HFFc6 (cell line): ENCODE results near the gene HUWE1. TPM values are rescaled to one million over a fixed set of nuclear protein-coding genes. Genes with fewer than 3 reads are reported as not detected.
"Not testable (repeated sequence)": the region's sequence is repeated elsewhere in the genome, so short reads cannot be mapped to it uniquely, and the experiment has no call there.

Experiments used
- DNase-seq: peaks from one replicate; pipeline ENCODE4 v3.0.0-alpha.2; 2018
- H3K27ac Mint-ChIP-seq: 2 replicates; pipeline ENCODE4 v1.8.0; 2020; ENCODE audit warnings: mild to moderate bottlenecking, mixed read lengths
- H3K27me3 Mint-ChIP-seq: 2 replicates; pipeline ENCODE4 v1.8.0; 2021; ENCODE audit warnings: mild to moderate bottlenecking, moderate library complexity, mixed read lengths; ENCODE audit not compliant: insufficient read depth
- H3K36me3 Mint-ChIP-seq: 2 replicates; pipeline ENCODE4 v1.8.0; 2021; ENCODE audit warnings: low read depth, mixed read lengths
- H3K4me1 Mint-ChIP-seq: 2 replicates; pipeline ENCODE4 v1.8.0; 2020; ENCODE audit warnings: low read depth, mixed read lengths
- H3K4me3 Mint-ChIP-seq: 2 replicates; pipeline ENCODE4 v1.8.0; 2020; ENCODE audit warnings: mild to moderate bottlenecking, moderate library complexity, mixed read lengths
- H3K9me3 Mint-ChIP-seq: 2 replicates; pipeline ENCODE4 v1.8.0; 2020; ENCODE audit warnings: mild to moderate bottlenecking, mixed read lengths
- total RNA-seq, 6 experiments: library from RNA; stranded (reverse); fragmentation: NEBNext Ultra II Directional; extraction: Animal tissue kit (Norgen Biotek cat#: 25700); gene quantifications; 2 replicates in 1 of 6; 3 replicates in 5 of 6; pipeline ENCODE4 v1.2.3, GENCODE V29; 2021
- TF ChIP-seq, protein P1 (sequence below): fragments of 200-600 bp; sonication (generic); IDR thresholded peaks from 2 replicates; pipeline ENCODE4 v1.5.0; 2021; ENCODE audit warnings: antibody characterized with exemption, mild to moderate bottlenecking

HUWE1 gene
- total RNA-seq, 6 experiments from 2014 or later: 128 to 199 (median 146) TPM

DNA sequence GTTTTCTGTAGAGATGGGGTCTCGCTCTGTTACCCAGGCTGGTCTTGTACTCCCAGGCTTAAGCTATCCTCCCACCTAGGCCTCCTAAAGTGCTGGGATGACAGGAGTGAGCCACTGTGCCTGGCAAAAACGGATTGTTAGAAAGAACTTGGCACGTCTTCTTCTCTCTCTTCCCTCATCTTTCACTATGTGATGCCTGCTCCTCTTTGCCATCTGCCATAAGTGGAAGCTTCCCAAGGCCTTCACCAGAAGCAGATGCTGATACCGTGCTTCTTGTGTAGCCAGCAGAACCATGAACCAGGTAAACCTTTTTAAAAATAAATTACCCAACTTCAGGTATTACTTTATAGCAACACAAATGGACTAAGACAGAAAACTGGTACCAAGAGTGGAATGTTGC, 36.9 kb upstream of the HUWE1 start:
- no peaks in the 10 kb centered on the region for H3K27me3 Mint-ChIP-seq
- TF ChIP-seq, protein P1, sequence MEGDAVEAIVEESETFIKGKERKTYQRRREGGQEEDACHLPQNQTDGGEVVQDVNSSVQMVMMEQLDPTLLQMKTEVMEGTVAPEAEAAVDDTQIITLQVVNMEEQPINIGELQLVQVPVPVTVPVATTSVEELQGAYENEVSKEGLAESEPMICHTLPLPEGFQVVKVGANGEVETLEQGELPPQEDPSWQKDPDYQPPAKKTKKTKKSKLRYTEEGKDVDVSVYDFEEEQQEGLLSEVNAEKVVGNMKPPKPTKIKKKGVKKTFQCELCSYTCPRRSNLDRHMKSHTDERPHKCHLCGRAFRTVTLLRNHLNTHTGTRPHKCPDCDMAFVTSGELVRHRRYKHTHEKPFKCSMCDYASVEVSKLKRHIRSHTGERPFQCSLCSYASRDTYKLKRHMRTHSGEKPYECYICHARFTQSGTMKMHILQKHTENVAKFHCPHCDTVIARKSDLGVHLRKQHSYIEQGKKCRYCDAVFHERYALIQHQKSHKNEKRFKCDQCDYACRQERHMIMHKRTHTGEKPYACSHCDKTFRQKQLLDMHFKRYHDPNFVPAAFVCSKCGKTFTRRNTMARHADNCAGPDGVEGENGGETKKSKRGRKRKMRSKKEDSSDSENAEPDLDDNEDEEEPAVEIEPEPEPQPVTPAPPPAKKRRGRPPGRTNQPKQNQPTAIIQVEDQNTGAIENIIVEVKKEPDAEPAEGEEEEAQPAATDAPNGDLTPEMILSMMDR: no peak
- no peak overlapping the region for H3K27ac Mint-ChIP-seq
- no peak for DNase-seq
- no peak overlapping the region for H3K4me3 Mint-ChIP-seq
- peaks cover 12% of the 10 kb centered on the region for H3K4me1 Mint-ChIP-seq
- H3K9me3 Mint-ChIP-seq: peaks cover 3% of the 10 kb centered on the region; the same call in 1 of the 2 replicates
- H3K36me3 Mint-ChIP-seq: no peaks in the 10 kb centered on the region

DNA sequence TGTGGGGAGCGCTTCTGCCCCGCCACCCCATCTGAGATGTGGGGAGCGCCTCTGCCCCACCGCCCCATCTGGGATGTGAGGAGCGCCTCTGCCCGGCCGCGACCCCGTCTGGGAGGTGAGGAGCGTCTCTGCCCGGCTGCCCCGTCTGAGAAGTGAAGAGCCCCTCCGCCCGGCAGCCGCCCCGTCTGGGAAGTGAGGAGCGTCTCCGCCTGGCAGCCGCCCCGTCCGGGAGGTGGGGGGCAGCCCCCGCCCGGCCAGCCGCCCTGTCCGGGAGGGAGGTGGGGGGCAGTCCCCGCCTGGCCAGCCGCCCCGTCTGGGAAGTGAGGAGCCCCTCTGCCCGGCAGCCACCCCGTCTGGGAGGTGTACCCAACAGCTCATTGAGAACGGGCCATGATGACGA, 35.1 kb upstream of the HUWE1 start:
- H3K27ac Mint-ChIP-seq, H3K36me3 Mint-ChIP-seq, H3K27me3 Mint-ChIP-seq, DNase-seq, H3K4me3 Mint-ChIP-seq, H3K9me3 Mint-ChIP-seq: not testable (repeated sequence)
- H3K4me1 Mint-ChIP-seq: peaks cover 14% of the 10 kb centered on the region

DNA sequence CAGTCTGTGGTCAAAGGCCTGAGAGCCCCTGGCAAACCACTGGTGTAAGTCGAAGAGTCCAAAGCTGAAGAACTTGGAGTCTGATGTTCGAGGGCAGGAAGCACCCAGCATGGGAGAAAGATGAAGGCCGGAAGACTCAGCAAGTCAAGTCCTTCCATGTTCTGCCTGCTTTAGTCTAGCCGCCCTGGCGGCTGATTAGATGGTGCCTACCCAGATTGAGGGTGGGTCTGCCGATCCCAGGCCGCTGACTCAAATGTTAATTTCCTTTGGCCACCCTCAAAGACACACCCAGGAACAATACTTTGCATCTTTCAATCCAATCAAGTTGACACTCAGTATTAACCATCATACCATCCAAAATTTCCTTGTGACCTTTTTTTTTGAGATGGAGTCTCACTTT, 33.1 kb upstream of the HUWE1 start:
- H3K9me3 Mint-ChIP-seq, DNase-seq, H3K36me3 Mint-ChIP-seq, H3K27me3 Mint-ChIP-seq, H3K27ac Mint-ChIP-seq, H3K4me3 Mint-ChIP-seq: not testable (repeated sequence)
- H3K4me1 Mint-ChIP-seq: peaks cover 26% of the 10 kb centered on the region

DNA sequence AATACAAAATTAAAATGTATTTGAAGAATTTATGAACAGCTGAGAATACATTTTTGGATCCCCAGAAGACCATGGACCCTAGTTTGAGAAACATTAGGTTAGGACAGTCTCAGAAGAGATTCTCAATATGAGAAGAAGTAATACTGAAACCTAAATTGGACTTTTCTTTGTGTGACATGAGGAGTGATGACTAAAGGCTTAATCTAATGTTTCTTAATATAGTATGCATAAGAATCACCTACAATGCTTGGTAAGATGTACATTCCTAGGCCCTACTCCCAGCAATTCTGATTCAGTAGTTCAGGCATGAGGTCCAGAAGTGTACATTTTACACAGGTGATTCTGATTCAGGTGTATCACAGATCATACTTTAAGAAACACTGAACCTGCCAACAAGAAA, 31.6 kb upstream of the HUWE1 start:
- TF ChIP-seq, protein P1: no peak
- no peaks in the 10 kb centered on the region for H3K9me3 Mint-ChIP-seq
- H3K36me3 Mint-ChIP-seq: no peaks in the 10 kb centered on the region
- no peak for DNase-seq
- peaks cover 24% of the 10 kb centered on the region for H3K4me1 Mint-ChIP-seq
- H3K27me3 Mint-ChIP-seq: peaks cover 3% of the 10 kb centered on the region; the same call in 1 of the 2 replicates
- no peak overlapping the region for H3K27ac Mint-ChIP-seq
- no peak overlapping the region for H3K4me3 Mint-ChIP-seq

DNA sequence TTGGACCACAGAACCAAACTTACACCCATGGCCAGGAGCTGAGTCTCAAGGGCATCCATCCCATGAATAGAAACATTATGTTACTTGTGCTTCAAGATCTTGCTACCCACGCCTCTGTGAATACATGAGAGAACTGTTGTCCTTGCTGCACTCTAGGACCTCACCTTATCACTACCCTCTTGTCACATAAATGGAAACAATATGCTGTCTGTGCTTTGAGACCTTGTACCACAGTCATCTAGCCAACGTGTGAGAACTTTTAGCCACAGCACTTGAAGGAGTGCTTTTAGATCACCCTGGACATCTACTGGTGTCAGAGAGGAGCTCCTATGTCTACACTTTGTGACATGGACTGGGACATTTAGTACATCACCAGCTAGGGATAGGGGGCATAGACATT, 30.7 kb upstream of the HUWE1 start:
- TF ChIP-seq, protein P1: no peak
- H3K4me3 Mint-ChIP-seq: no peak overlapping the region
- DNase-seq: no peak
- peaks cover 3% of the 10 kb centered on the region; the same call in 1 of the 2 replicates for H3K27me3 Mint-ChIP-seq
- no peaks in the 10 kb centered on the region for H3K36me3 Mint-ChIP-seq
- H3K4me1 Mint-ChIP-seq: peaks cover 24% of the 10 kb centered on the region
- no peak overlapping the region for H3K27ac Mint-ChIP-seq
- H3K9me3 Mint-ChIP-seq: no peaks in the 10 kb centered on the region

DNA sequence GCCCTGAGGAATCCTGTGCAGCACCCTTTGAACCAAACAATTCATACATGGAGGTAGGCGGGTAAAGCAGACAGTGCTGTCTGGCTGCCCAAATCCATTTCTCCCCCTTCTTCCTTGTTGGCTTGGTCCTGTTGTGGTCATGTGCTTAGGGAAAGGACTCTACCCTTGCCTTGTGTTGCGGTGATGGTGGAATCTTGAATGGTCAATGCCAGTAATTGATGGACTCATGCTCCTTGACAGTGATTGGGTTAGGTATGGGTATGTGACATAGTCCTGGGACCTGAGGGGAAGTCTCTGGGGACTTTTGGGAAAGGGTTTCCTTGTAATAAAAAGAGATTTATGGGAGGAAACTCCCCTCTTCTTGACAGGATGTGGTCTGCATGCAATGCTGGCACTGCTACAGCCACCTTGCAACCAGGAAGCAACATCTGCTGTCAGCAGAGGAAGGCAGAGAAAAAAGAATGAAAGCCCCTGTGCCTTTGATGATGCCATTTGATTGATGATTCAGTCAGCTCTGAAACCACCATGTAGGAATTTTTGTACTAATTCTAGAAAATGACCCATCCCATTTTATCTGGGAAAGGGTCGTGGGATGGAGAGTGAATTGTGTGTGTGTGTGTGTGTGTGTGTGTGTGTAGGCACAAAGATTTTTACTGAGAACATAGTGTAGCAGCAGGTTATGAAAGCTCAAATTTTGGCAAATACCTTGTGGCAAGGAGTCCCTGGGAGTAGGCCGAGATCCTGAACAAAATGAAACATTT, 30.0 kb upstream of the HUWE1 start:
- H3K9me3 Mint-ChIP-seq: no peaks in the 10 kb centered on the region
- H3K27ac Mint-ChIP-seq: no peak overlapping the region
- no peak overlapping the region for H3K4me3 Mint-ChIP-seq
- no peak for DNase-seq
- H3K27me3 Mint-ChIP-seq: peaks cover 3% of the 10 kb centered on the region; the same call in 1 of the 2 replicates
- TF ChIP-seq, protein P1: no peak
- H3K4me1 Mint-ChIP-seq: peaks cover 24% of the 10 kb centered on the region
- H3K36me3 Mint-ChIP-seq: no peaks in the 10 kb centered on the region
